Caco-2 (cell line): ENCODE data around the gene TP63. TPM values are rescaled to one million over a fixed set of nuclear protein-coding genes. Genes with fewer than 3 reads are reported as not detected.

Experiments
- BruUV-seq: library from RNA; stranded (reverse); fragments of 400-500 nt; replicated peaks from 2 replicates; lab custom pipeline; 2021; lab: Mats Ljungman, UMichigan
- CTCF ChIA-PET: fragments of 300-600 bp; sonication (Branson Sonifier 250); formaldehyde crosslinking; loops from one replicate; lab custom pipeline; 2022; ENCODE audit warnings: antibody characterized with exemption; lab: Charles Lee
- POLR2A ChIA-PET: fragments of 300-600 bp; sonication (Branson Sonifier 250); formaldehyde crosslinking; loops from one replicate; lab custom pipeline; 2022; ENCODE audit warnings: antibody characterized with exemption; lab: Charles Lee
- DNase-seq, 2 experiments: peaks; one replicate each; pipeline versions ENCODE4 v3.0.0 to v3.0.0-alpha.2; 2020 to 2022
- H3K27me3 ChIP-seq: replicated peaks from 2 replicates; pipeline ENCODE4 v1.6.0; 2011; ENCODE audit warnings: low read length; ENCODE audit not compliant: control insufficient read depth, insufficient read depth
- H3K36me3 ChIP-seq: 2 replicates; pipeline ENCODE4 v1.5.1; 2011; ENCODE audit warnings: low read length; ENCODE audit not compliant: control insufficient read depth, insufficient read depth
- H3K4me1 ChIP-seq: fragments of 250-450 bp; sonication (Bioruptor Pico); 2 replicates; pipeline ENCODE4 v1.5.1; 2020; ENCODE audit warnings: mild to moderate bottlenecking
- H3K4me3 ChIP-seq: 2 replicates; pipeline ENCODE4 v1.5.1; 2011; ENCODE audit warnings: low read depth, mild to moderate bottlenecking, control low read depth, low read length
- H3K9me3 ChIP-seq: fragments of 250-450 bp; sonication (Bioruptor Pico); 2 replicates; pipeline ENCODE4 v1.5.1; 2020; ENCODE audit warnings: mild to moderate bottlenecking, moderate library complexity
- H3K27ac Mint-ChIP-seq: one replicate; pipeline ENCODE4 v1.8.0; 2022; ENCODE audit warnings: mixed read lengths; ENCODE audit not compliant: unreplicated experiment
- H3K27me3 Mint-ChIP-seq: one replicate; pipeline ENCODE4 v1.8.0; 2022; ENCODE audit warnings: mixed read lengths; ENCODE audit not compliant: insufficient read depth, unreplicated experiment
- H3K36me3 Mint-ChIP-seq: one replicate; pipeline ENCODE4 v1.8.0; 2022; ENCODE audit warnings: mild to moderate bottlenecking, mixed read lengths; ENCODE audit not compliant: insufficient read depth, unreplicated experiment
- H3K4me1 Mint-ChIP-seq: one replicate; pipeline ENCODE4 v1.8.0; 2022; ENCODE audit warnings: low read depth, mixed read lengths; ENCODE audit not compliant: unreplicated experiment
- H3K4me3 Mint-ChIP-seq: one replicate; pipeline ENCODE4 v1.8.0; 2022; ENCODE audit warnings: mild to moderate bottlenecking, moderate library complexity, mixed read lengths; ENCODE audit not compliant: unreplicated experiment
- H3K9me3 Mint-ChIP-seq: one replicate; pipeline ENCODE4 v1.8.0; 2022; ENCODE audit warnings: mixed read lengths; ENCODE audit not compliant: unreplicated experiment
- CTCF ChIP-seq, 2 experiments: fragments of 200-600 bp in 1 of 2; IDR thresholded peaks; 1 replicate in 1 of 2; 2 replicates in 1 of 2; pipeline versions ENCODE4 v1.5.1 to v1.8.0; 2011 to 2022; ENCODE audit warnings: antibody characterized with exemption in 1 of 2, control low read depth in 1 of 2, inconsistent platforms in 1 of 2, low read depth in 1 of 2, low read length in 1 of 2, mild to moderate bottlenecking in 1 of 2, moderate library complexity in 1 of 2; ENCODE audit not compliant: insufficient read depth in 1 of 2, severe bottlenecking in 1 of 2, unreplicated experiment in 1 of 2
- intact Hi-C: fragments of 100-400 bp; cut with micrococcal nuclease; formaldehyde crosslinking; loops from one replicate; pipeline ENCODE4 v1.10.0; 2022; ENCODE audit not compliant: unreplicated experiment
- total RNA-seq: library from RNA; stranded (reverse); gene quantifications from 2 replicates; pipeline ENCODE4 v1.2.3, GENCODE V29; 2022

TP63 gene
- total RNA-seq, 1 experiment from 2014 or later: 1.2 TPM

GRCh38 chr3:189914799-189915198 is 283.6 kb downstream of the TP63 start:
- H3K4me3 Mint-ChIP-seq: no peak overlapping the region

GRCh38 chr3:189921770-189922169 is 290.6 kb downstream of the TP63 start:
- intact Hi-C loops: no loop called here
- Mint-ChIP-seq H3K27me3 (no peaks in the 10 kb centered on the region), H3K27ac (no peak overlapping the region), H3K36me3 (no peaks in the 10 kb centered on the region), H3K4me1 (no peaks in the 10 kb centered on the region), H3K4me3 (no peak overlapping the region), H3K9me3 (no peaks in the 10 kb centered on the region)
- no peaks in the 10 kb centered on the region for H3K27me3 ChIP-seq
- CTCF ChIA-PET: no interaction called here
- POLR2A ChIA-PET: no interaction called here
- H3K36me3 ChIP-seq: no peaks in the 10 kb centered on the region
- BruUV-seq: no TSS peak
- no peak for TF ChIP-seq CTCF (IDR thresholded peaks at IDR 0.05; ENCODE audit: insufficient read depth in 1 of 2, low read depth in 1 of 2, low read length in 1 of 2, severe bottlenecking in 1 of 2, unreplicated experiment in 1 of 2)
- DNase-seq: no peak
- H3K9me3 ChIP-seq: no peaks in the 10 kb centered on the region
- H3K4me1 ChIP-seq: no peaks in the 10 kb centered on the region
- no peak overlapping the region for H3K4me3 ChIP-seq

More at GRCh38 chr3:189914799-189915198, 283.6 kb downstream of the TP63 start:
- intact Hi-C loops: no loop called here
- Mint-ChIP-seq H3K9me3 (no peaks in the 10 kb centered on the region), H3K4me1 (no peaks in the 10 kb centered on the region), H3K27ac (no peak overlapping the region), H3K36me3 (no peaks in the 10 kb centered on the region), H3K27me3 (peaks cover 6% of the 10 kb centered on the region)
- Histone ChIP-seq H3K4me1 (no peaks in the 10 kb centered on the region), H3K9me3 (no peaks in the 10 kb centered on the region), H3K27me3 (no peaks in the 10 kb centered on the region), H3K4me3 (no peak overlapping the region), H3K36me3 (no peaks in the 10 kb centered on the region)
- no TSS peak for BruUV-seq
- no peak for TF ChIP-seq CTCF (IDR thresholded peaks at IDR 0.05; ENCODE audit: insufficient read depth in 1 of 2, low read depth in 1 of 2, low read length in 1 of 2, severe bottlenecking in 1 of 2, unreplicated experiment in 1 of 2)
- ChIA-PET POLR2A (no interaction called here), CTCF (no interaction called here)
- no peak for DNase-seq

- H3K4me3 ChIP-seq: no peak overlapping the region
- H3K36me3 Mint-ChIP-seq: no peaks in the 10 kb centered on the region
- H3K9me3 ChIP-seq: no peaks in the 10 kb centered on the region
- H3K4me1 ChIP-seq: no peaks in the 10 kb centered on the region
- no peak for DNase-seq
- CTCF ChIA-PET: no interaction called here
- H3K27ac Mint-ChIP-seq: no peak overlapping the region
- H3K4me1 Mint-ChIP-seq: no peaks in the 10 kb centered on the region
- H3K27me3 Mint-ChIP-seq: no peaks in the 10 kb centered on the region
- POLR2A ChIA-PET: no interaction called here
- no peaks in the 10 kb centered on the region for H3K27me3 ChIP-seq
- intact Hi-C loops: no loop called here
- BruUV-seq: no TSS peak
- no peak overlapping the region for H3K4me3 Mint-ChIP-seq
- no peak for TF ChIP-seq CTCF (IDR thresholded peaks at IDR 0.05; ENCODE audit: insufficient read depth in 1 of 2, low read depth in 1 of 2, low read length in 1 of 2, severe bottlenecking in 1 of 2, unreplicated experiment in 1 of 2)
- H3K36me3 ChIP-seq: no peaks in the 10 kb centered on the region
- no peaks in the 10 kb centered on the region for H3K9me3 Mint-ChIP-seq
Measured at GRCh38 chr3:189927975-189928895, 297.0 kb downstream of the TP63 start.
